GM21360 (cell line): Measurements from ENCODE around the gene GSAP.
A peak's percentile ranks its signal among the peaks of the same experiment; 100 is the strongest.

Experiments used
- ATAC-seq: cut with Tn5 transposase; IDR thresholded peaks from one replicate; pipeline ENCODE4 v1.9.1; 2021; ENCODE audit warnings: mild to moderate bottlenecking, moderate library complexity; ENCODE audit not compliant: unreplicated experiment

GSAP gene

DNA sequence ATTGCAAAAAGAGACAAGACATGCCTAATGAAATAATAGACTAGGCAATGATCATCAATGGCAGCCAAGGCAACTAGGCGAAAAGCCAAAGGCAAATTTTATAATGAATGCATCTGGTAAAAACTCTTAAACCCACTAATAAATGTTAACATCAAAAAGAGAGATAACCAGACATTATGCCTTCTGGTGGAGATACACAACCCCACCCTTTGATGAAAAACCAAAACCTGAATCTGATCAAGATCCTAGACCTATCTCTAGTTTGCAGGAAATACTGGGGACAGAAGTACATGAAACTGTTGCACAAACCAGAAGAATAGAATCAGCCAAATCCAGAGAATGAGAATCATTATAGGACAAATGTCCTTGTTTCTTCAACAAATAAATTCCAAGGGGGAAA, 22.0 kb upstream of the GSAP start:
- ATAC-seq = no peak

DNA sequence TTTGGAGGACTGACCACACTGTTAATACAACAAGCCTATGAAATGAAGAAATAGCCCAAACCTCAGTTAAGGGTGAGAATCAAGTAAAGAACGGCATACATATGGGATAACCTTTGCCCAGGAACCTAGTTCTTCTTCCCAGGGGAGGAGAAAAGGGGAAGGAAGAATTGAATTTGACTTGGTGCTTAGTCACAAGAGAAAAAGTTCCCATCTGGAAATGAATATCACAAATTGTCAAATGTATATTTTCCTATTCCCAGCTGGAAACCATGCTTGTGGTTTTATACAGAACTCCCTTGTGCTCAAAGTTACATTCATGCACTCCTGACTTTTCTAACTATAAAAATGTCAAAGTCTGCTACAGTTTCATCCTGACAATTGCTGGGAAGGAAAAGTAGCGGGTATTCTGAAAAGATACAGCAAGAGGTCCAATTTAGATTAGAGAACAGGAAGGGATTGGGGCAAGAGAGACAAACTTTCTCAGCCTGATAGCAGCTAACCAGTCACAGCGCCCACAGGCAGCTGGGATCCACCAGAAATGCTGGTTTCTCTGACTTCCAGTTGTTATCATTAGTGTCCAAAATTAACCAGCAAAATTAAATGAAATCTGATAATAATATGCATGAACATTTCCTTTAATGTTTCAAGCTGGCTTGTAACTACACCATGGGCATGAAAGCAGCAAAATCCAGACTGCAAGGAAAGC, 18.6 kb upstream of the GSAP start:
- ATAC-seq = no peak

DNA sequence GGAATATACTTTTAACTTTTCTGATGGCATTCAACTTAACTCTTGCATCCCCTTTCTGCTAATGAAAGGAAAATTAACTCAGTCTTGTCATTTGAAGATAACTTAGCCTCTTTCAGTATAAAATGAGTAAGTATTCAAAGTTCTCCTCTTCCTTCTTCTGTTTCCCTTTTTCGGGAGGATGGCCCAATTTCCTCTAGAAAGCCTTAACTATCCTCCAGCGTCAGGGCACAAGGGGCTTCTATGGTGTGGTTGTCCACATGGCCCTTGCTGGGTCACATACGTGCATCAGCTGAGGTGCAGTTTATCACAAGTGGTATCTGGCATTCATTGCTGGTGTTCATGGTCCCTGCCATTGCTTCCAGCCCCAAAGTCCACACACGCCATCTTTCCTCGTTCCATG, 17.8 kb upstream of the GSAP start:
- no peak for ATAC-seq

DNA sequence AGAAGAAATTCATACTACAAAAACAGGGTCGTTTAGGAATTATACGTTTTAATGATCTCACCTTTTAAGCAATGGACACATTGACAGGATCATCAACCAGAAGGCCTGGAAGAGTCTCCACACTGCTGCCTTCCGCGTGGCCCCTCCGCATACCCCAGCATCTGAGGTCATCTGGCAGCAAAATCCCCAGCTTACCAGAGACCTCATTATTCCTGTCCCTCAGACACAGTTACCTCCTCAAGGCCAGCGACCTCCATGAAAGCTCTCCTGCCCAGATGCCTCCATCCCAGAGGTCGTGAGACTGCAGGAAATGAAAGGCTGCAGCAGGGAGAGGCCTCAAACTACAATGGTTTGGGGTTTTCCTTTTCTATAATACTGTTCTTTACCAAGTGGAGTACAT, 14.8 kb upstream of the GSAP start:
- no peak for ATAC-seq

DNA sequence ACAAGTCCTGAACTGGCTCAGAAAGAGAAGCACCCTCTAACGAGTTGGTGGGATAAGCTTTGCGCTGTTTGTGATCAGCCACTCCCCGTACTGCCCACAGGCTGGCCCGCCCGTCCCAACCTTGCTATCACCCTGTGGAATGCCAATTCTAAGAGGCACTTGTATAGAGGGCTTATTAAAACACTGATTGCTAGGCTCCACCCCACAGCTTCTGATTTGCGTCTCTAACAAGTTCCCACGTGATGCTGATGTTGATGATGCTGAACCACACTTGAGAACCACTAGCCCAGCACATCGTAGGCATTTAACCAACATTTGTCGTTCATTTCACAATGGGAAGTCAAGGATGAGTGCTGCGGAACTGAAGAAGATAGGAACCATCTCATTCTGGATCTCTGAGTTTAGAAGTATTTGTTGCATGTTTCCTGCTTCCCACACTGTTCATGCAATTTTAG, 12.7 kb upstream of the GSAP start:
- no peak for ATAC-seq

DNA sequence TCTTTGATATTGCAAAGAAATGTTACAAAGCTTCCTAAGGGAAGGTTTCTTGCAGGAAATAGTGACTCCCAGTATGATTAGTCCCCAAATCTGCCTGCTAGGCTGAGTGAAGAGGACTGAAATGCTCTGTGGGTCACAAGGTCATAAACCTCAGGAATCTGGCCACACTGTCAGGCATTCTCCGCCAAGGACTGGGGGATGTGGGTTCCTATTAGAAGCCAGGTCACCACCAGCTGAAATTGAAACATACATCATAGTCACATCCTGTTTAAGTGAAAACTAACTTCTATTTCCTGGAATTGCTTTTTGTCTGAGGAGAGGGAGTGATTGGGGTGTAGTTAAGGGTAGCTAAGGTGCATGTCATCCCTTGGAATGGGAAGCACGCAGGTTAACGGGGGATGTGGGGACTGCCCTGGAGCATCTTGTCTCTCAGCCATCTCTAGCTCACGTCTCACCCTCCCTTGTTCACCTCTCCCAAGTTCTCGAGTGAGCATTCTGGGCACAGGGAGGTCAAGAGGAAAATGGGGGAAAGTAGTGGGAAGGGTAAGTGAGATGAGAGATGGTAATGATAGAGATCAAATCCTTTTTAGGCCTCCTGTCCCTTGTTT, 12.0 kb upstream of the GSAP start:
- no peak for ATAC-seq

DNA sequence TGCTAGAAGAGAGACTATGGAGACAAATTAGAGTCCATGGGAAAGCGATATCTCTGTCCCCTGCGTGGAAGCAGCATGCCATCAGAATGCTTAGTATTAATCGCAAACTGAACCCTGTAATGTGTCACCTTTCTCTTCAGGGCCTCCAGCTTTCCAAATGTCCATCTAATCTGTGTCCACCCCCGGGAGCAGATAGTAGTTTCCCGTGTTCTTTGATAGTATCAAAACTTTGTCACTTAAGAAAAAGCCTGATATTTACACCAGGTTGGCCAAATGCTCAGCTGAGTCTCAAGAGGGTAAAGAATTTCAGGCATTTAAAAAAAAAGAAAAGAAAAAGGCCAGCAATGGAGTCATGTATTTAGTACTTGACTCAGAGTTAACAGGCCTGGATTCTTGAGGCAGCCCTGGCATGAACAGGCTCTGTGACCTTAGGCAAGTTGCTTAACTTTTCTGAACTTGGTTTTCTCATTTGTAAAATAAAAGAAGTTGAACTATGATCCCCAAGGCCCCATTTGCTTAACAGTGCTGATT, 10.4 kb upstream of the GSAP start:
- ATAC-seq = no peak

DNA sequence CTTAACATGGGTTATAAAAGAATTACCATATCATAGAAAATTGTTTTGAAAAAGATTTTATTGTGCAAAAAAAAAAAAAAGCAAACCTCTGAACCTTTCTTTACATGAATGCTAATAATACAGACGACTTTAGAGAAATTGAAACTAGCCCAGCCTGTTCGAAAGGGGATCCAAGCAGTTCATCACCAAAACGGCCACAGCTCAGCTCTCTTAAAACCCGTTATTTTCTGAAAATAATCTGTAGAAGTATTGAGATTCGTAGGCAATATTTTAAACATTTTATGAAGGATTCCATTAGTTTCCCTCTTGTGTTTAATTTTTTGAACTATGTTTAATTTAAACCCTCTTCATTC, 9.9 kb upstream of the GSAP start:
- peak; percentile 57 for ATAC-seq

DNA sequence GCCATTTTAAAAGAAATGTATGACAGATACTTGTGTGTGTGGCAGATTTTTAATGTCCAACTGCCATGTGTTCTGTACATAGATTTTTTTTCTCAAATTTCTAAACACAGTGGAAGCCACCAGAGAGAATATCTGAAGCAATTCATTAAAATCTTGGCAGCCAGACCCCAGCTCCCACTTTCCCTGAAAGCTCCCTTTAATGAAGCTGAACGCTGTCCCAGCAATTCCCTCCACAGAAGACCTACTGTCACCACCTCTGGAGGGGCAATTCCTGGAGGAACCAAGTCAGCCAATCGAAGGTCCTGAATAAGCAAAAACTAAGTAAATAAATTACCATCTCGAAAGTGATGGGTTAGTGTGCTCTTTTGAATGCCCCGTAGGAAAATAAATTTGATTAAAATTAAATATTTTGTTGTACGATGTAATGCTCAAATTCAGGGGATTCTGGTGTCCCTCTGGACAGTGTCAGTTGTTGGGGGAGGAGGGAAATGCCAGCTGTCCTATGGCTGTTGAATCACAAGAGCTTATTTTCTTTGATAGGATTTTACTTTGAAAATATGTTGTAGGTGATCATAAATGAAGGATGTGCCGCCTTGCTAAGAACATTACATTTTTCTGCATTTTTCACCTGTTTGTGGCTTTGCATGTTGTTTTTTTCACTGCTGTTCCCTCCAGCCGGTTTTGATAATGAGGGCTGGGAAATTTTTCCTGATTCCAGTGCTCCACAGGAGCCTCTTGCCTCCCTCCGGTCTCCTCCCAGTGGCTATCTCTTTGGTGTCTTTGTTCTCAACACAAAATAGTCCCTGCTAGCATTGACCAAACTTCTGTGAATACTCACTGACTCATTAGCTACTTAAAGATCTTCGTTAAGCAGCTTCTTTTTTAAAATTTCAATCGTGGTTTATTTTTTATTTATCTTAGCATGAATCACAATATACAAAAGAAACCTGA, 9.2 kb upstream of the GSAP start:
- peak; percentile 6 for ATAC-seq

DNA sequence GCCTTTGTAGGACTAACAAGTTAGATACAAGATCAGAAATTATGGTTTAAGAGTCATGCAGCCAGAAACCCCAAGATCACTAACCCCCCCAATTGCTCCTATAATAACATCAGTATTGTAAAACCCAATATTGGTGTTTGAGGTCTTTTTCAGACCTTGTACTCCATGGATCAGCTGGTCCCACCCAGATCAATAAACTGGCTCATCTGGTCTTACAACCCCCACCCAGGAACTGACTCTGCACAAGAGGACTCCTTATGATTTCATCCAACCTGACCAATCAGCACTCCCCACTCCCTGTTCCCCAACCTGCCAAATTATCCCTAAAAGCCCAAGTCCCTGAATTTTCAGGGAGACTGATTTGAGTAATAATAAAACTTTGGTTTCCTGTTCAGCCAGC, 6.4 kb upstream of the GSAP start:
- no peak for ATAC-seq

DNA sequence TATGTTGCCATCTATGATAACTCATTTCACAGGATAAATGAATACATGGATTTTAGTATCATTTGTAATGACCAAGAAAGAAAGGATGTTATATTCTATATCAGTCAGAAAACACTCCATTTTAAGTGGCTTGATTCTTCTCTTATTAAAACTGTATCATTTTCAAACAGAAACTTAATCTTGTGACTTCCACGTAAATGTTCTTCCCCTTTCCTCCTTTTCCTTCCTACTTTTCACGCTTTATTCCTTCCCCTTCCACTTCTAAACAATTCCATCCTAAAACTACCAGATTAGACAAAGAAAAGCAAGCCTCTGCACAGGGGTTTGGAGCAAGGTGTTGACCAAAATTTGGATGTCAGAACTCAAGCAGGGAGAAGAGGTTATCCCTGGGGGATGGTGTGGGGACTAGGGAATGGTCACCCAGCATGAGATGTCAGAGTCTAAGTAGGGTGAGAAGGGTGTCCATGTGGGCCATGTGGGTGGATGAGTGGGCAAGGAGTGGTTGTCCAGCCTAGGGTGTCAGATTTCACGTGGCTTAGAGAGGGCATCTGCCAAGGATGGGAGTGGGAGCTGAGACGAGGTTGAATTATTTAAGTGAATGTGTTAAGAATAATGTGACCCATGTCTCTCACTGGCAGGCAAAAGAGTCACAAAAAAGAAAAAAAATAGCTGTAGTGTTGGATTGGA, 5.0 kb upstream of the GSAP start:
- ATAC-seq = no peak

DNA sequence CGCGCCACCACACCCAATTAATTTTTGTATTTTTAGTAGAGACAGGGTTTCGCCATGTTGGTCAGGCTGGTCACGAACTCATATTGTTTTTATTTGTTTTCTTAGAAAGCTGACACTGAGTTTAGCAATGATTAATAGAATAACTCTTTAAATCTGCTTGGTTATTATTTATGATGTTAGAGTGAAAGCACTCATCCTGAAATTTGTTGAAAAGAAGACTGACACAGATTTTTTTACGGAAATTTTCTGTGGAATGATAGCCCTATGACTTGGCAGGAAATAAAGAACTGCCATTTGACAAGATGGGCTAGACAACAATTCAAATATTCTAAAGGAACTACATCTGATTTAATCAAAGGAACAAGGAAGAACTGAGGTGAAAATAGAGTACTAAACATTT, 4.3 kb upstream of the GSAP start:
- no peak for ATAC-seq

DNA sequence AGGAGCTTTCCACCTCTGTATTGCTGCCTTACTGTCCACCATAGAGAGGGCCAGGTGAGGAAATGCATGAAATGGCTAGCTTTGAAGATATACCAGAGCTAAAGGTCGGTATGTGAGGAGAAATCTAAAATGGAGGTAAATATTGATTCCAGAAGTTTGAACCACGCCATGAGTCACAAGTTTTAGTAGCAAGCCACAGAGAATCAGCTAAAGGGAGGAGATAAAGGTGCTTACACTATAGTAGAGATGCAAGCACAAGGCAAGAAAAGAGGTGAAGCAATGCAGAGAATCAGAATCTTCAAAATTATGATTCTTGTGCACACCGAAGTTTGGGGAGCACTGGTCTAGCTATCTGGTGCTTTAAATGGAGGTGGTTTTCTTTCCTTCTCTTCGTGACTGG, 3.0 kb upstream of the GSAP start:
- ATAC-seq = no peak

DNA sequence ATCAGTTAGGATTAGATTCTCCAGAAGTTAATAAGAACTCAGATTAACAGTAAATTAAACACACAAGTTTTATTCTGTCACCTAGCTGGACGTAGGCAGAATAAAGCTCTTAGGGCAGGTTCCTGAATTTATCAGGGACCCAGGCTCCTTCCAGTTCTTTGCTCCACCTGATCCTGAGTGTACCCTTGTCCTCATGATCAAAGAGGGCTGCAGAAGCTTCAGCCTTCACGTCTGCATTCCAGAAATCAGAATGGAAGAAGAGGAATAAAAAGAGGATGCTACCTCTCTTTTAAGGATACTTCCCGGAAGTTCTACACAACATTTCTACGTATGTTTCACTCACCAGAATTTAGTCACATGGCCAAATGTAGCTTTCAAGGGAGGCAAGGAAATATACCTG, 1.7 kb upstream of the GSAP start:
- ATAC-seq = no peak

DNA sequence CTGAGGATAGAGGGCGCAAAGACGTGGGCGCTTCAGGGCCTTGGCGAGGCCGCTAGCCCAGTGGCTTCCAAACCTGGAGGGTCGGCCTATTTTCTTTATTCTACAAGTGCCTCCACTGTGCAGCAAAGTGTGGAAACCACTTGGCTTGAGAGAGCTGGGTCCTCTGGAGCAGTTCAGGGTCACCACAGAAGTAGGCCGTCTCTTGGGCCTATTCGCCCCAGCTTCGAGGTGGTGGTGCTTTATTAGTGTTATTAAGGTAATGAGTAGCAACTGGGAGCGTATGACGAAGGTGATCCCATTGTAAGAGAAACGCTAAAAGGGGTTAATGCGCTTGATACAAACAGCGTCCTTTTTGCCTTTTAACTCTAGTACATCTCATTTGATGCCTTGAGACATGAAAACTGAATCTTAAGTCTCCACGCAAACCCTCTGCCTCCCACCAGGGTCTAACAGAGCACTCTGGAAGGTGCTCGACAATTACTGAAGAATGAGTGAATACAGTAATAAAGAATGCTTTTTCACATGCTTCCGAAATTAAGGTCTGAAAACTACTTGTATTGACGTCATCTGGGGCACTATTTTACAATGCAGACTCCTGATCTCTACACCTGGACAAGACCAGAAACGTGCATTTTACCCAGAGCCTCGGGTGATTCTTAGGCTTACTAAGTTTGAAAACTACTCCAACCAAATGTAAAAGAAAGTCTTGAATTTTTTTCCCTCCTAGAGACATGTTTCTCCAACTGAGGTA, 647 bp upstream of the GSAP start:
- ATAC-seq = peak; percentile 25

DNA sequence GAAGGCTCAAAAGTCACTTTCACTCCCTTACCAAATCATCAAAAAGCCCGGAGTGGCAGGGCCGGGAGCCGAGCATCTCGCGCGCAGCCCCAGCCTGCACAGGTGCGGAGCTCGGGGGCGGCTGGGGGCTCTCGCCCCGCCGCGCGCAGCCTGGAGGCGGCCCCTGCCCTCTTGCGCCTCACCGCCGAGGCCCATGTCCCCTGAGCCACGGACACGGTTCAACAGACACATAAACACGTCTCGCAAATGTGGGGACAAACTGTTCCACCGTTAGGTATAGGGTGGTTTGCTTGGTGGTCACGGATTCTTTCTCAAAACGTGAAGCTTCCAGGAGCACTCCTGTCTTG, 700 bp downstream of the GSAP start:
- peak; percentile 32 for ATAC-seq

DNA sequence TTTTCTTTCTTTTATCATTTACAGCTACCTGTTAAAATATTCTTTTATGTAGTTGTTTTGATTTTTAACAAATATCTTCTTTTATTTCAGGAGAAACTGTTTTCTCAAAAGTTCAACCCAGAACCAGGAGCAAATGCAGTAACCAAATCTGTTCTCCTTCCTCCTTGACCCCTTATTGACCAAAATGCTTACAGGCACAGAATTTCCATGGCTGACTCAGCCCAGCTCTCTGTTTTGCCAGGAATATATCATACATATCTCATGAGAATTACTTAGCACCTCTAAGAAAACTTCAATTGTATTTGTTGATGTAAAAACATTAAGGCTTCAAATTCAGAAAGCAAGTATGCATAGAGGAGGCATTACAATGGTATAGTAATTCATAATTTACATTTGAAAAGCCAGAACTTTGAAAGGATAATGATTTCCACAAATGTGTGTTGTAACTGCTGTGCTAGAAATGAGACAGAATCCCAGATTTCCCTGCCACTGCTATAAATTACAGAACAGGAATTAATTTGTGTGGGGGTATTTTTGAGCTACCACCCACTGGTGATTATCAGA, 2.2 kb downstream of the GSAP start:
- no peak for ATAC-seq

DNA sequence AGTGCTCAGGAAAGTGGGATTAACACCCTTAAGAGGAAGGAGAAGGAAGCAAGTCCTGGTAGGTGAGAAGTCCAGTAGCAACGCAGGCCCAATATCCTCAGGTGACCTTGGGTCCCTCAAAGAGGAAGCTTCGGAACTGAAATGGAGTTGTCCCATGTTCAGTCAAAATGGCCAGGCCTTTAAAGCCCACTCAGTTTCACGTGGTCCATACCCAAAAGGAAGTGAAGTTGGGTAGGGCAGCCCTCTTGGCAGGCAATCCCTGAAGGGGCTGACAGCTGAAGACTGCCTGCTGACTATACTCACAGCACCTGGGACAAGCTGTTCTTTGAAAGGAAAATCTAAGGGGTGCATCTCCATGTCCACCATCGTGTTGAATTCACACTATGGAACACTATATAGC, 3.0 kb downstream of the GSAP start:
- ATAC-seq = no peak

DNA sequence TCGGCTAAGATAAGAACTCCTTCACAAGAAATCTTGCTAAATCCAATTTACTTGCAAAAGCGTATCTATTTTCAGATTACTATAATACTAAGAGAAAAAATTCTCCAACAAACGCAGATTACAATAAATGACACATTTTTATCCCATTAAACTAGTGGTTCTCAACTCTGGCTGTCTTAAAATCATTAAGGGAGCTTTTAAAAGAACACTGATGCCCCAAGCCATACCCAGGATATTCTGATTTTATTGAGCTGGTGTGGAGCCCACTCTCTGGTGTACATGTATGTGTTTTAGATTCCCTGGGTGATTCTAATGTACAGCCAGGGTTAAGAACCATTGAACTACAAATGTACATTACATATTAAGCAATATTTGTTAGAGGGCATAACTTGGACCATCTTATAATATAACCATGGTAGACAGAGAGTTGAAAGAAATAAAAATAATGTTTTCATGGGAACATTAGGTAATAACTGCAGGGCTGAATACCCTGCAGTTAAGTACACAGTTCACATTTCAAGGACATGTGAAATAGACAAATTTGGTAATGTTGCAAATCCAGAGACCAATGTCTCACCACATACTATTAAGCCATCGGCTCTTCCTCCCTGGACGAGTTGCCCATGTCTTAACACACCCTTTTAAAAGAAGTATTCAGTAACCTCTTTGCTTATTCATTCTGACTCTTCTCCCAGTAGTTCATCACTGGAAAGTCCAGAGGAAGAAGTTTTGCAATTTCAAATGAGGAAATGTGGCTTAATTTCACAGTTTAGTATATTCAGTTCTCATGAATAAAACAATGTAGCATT, 6.2 kb downstream of the GSAP start:
- ATAC-seq = no peak
